Liver (tissue), 9 donors: Measurements from ENCODE around the gene PCAT7. TPM values are rescaled to one million over a fixed set of nuclear protein-coding genes. Genes with fewer than 3 reads are reported as not detected.

Source experiments
- DNase-seq: peaks from one replicate; pipeline ENCODE4 v3.0.0-alpha.2; 2017; ENCODE audit warnings: low spot score
- H3K27ac ChIP-seq, 2 donors: one replicate each; pipeline ENCODE4 v1.7.0; 2013; ENCODE audit warnings: inconsistent platforms in 2 of 2, low read length in 2 of 2, control low read depth in 1 of 2, low read depth in 1 of 2, mild to moderate bottlenecking in 1 of 2
- H3K27me3 ChIP-seq, 4 donors: one replicate each; pipeline versions ENCODE4 v1.6.1 to v1.7.0; 2013; ENCODE audit warnings: low read length in 3 of 4, inconsistent platforms in 1 of 4, mild to moderate bottlenecking in 1 of 4, moderate library complexity in 1 of 4; ENCODE audit not compliant: control insufficient read depth in 4 of 4, insufficient read depth in 4 of 4
- H3K36me3 ChIP-seq, 4 donors: one replicate each; pipeline versions ENCODE4 v1.6.1 to v1.7.0; 2013; ENCODE audit warnings: low read length in 3 of 4, mild to moderate bottlenecking in 3 of 4, low read depth in 1 of 4, moderate library complexity in 1 of 4; ENCODE audit not compliant: control insufficient read depth in 4 of 4, insufficient read depth in 3 of 4
- H3K4me1 ChIP-seq, 4 donors: one replicate each; pipeline versions ENCODE4 v1.6.1 to v1.7.0; 2013; ENCODE audit warnings: low read length in 3 of 4, mild to moderate bottlenecking in 3 of 4, moderate library complexity in 1 of 4; ENCODE audit not compliant: control insufficient read depth in 4 of 4, insufficient read depth in 4 of 4
- H3K4me3 ChIP-seq, 3 donors: one replicate each; pipeline versions ENCODE4 v1.6.1 to v1.7.0; 2013; ENCODE audit warnings: low read length in 3 of 3, control low read depth in 1 of 3, low read depth in 1 of 3, mild to moderate bottlenecking in 1 of 3
- H3K9ac ChIP-seq, 2 donors: one replicate each; pipeline ENCODE4 v1.7.0; 2013; ENCODE audit warnings: low read length in 2 of 2, mild to moderate bottlenecking in 2 of 2, moderate library complexity in 2 of 2, control low read depth in 1 of 2, low read depth in 1 of 2
- H3K9me3 ChIP-seq, 4 donors: one replicate each; pipeline versions ENCODE4 v1.6.1 to v1.7.0; 2013; ENCODE audit warnings: low read length in 3 of 4; ENCODE audit not compliant: control insufficient read depth in 4 of 4
- ATF3 ChIP-seq: IDR thresholded peaks from 2 replicates; pipeline ENCODE4 v1.6.1; 2016; ENCODE audit warnings: antibody characterized with exemption
- EGR1 ChIP-seq, 2 donors: IDR thresholded peaks; 2 replicates each; pipeline ENCODE4 v1.6.1; 2016 to 2018; ENCODE audit warnings: antibody characterized with exemption in 2 of 2, low read depth in 2 of 2
- FOXA1 ChIP-seq: IDR thresholded peaks from 2 replicates; pipeline ENCODE4 v1.6.1; 2016; ENCODE audit warnings: antibody characterized with exemption
- FOXA2 ChIP-seq: IDR thresholded peaks from 2 replicates; pipeline ENCODE4 v1.6.1; 2016; ENCODE audit warnings: antibody characterized with exemption
- GABPA ChIP-seq, 2 donors: IDR thresholded peaks in 1 of 2; conservative IDR thresholded peaks in 1 of 2; 2 replicates each; pipeline ENCODE4 v1.6.1; 2016; ENCODE audit warnings: antibody characterized with exemption in 2 of 2, mild to moderate bottlenecking in 1 of 2, moderate library complexity in 1 of 2
- HNF4A ChIP-seq, 2 donors: conservative IDR thresholded peaks; 2 replicates each; pipeline ENCODE4 v1.6.1; 2016; ENCODE audit warnings: antibody characterized with exemption in 2 of 2, mild to moderate bottlenecking in 2 of 2
- HNF4G ChIP-seq: IDR thresholded peaks from 2 replicates; pipeline ENCODE4 v1.6.1; 2016; ENCODE audit warnings: antibody characterized with exemption
- JUND ChIP-seq, 2 donors: IDR thresholded peaks; 2 replicates each; pipeline ENCODE4 v1.6.1; 2016; ENCODE audit warnings: antibody characterized with exemption in 2 of 2
- MAX ChIP-seq: IDR thresholded peaks from 2 replicates; pipeline ENCODE4 v1.6.1; 2016; ENCODE audit warnings: antibody characterized with exemption
- NR2F2 ChIP-seq: IDR thresholded peaks from 2 replicates; pipeline ENCODE4 v1.6.1; 2016; ENCODE audit warnings: antibody characterized with exemption
- RAD21 ChIP-seq, 2 donors: IDR thresholded peaks; 2 replicates each; pipeline ENCODE4 v1.6.1; 2016; ENCODE audit warnings: antibody characterized with exemption in 2 of 2, mild to moderate bottlenecking in 2 of 2
- RXRA ChIP-seq, 2 donors: IDR thresholded peaks; 2 replicates each; pipeline ENCODE4 v1.6.1; 2017 to 2018; ENCODE audit warnings: antibody characterized with exemption in 2 of 2, mild to moderate bottlenecking in 1 of 2
- SP1 ChIP-seq: IDR thresholded peaks from 2 replicates; pipeline ENCODE4 v1.6.1; 2018; ENCODE audit warnings: antibody characterized with exemption, mild to moderate bottlenecking
- TAF1 ChIP-seq: conservative IDR thresholded peaks from 2 replicates; pipeline ENCODE4 v1.6.1; 2016; ENCODE audit warnings: antibody characterized with exemption, mild to moderate bottlenecking
- YY1 ChIP-seq: IDR thresholded peaks from 2 replicates; pipeline ENCODE4 v1.6.1; 2016; ENCODE audit warnings: antibody characterized with exemption, mild to moderate bottlenecking
- WGBS: extraction: QIAGEN DNeasy Blood & Tissue Kit; methylation state at CpG from one replicate; pipeline ENCODE4 v1.1.7; 2013; 5-methylcytosine and 5-hydroxymethylcytosine counted together
- polyA plus RNA-seq, 2 donors: library from polyadenylated mRNA; stranded (reverse) in 1 of 2; unstranded in 1 of 2; fragments of 200-250 nt in 1 of 2; fragments of >200 nt in 1 of 2; fragmentation: Nextera tagmentation in 1 of 2; extraction: Ambion mirVana in 1 of 2; gene quantifications; one replicate each; pipeline versions ENCODE4 v1.2.1 to v1.2.3, GENCODE V29; 2013 to 2015
- total RNA-seq, 2 donors: library from RNA; depleted of rRNA; stranded (reverse); fragments of >200 nt; gene quantifications; one replicate each; pipeline ENCODE4 v1.2.3, GENCODE V29; 2014
- TF ChIP-seq, protein P1 (sequence below): IDR thresholded peaks from 2 replicates; pipeline ENCODE4 v1.6.1; 2016; ENCODE audit warnings: antibody characterized with exemption, mild to moderate bottlenecking
- TF ChIP-seq, protein P2 (sequence below): IDR thresholded peaks from 2 replicates; pipeline ENCODE4 v1.6.1; 2016; ENCODE audit warnings: antibody characterized with exemption
- TF ChIP-seq, protein P3 (sequence below): fragments of 150-350 bp; IDR thresholded peaks from 2 replicates; pipeline ENCODE4 v1.5.1; 2017; ENCODE audit warnings: improper control_type of control experiment, low read depth, low read length; ENCODE audit not compliant: missing input control
- donor health status: healthy.
- donor health status: healthy.
- donor health status: healthy.
- donor health status: healthy.
- donor health status: healthy.

The PCAT7 gene
- total and polyA plus RNA-seq, 4 donors, result 0.19 to 0.95 (median 0.69) TPM

DNA sequence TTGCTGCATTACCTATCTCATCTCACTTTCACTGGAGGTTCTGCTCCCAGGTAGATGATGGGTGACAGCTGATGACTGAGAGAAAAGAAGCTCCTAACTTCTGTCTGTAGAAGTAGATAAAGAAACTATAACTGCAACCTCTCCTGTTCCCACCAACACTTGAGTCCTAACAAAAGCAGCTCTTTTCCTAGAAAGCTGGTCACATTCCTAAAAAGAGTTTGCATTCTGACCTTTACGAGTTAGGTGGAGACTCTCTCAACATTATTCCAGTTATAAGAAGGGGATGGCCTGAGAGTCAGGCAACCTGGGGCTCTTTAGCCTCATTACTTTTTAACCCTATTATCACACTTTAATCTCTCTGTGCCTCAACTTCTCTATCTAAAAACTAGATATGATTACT, 8.9 kb upstream of the PCAT7 start (continued):
- TF ChIP-seq, protein P1, sequence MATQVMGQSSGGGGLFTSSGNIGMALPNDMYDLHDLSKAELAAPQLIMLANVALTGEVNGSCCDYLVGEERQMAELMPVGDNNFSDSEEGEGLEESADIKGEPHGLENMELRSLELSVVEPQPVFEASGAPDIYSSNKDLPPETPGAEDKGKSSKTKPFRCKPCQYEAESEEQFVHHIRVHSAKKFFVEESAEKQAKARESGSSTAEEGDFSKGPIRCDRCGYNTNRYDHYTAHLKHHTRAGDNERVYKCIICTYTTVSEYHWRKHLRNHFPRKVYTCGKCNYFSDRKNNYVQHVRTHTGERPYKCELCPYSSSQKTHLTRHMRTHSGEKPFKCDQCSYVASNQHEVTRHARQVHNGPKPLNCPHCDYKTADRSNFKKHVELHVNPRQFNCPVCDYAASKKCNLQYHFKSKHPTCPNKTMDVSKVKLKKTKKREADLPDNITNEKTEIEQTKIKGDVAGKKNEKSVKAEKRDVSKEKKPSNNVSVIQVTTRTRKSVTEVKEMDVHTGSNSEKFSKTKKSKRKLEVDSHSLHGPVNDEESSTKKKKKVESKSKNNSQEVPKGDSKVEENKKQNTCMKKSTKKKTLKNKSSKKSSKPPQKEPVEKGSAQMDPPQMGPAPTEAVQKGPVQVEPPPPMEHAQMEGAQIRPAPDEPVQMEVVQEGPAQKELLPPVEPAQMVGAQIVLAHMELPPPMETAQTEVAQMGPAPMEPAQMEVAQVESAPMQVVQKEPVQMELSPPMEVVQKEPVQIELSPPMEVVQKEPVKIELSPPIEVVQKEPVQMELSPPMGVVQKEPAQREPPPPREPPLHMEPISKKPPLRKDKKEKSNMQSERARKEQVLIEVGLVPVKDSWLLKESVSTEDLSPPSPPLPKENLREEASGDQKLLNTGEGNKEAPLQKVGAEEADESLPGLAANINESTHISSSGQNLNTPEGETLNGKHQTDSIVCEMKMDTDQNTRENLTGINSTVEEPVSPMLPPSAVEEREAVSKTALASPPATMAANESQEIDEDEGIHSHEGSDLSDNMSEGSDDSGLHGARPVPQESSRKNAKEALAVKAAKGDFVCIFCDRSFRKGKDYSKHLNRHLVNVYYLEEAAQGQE, result no peak
- TF ChIP-seq SP1 (no peak), JUND (IDR thresholded peaks at IDR 0.05) (no peak)

GRCh38 chr9:94553029-94553938, 1.6 kb upstream of the PCAT7 start:
- DNase-seq, result no peak
- Histone ChIP-seq H3K4me3 (peak overlapping the region; percentile 60 to 85 (median 78)), H3K27me3 (no peaks in the 10 kb centered on the region), H3K9me3 (no peaks in the 10 kb centered on the region), H3K4me1 (peaks cover 3 to 15% (median 10%) of the 10 kb centered on the region in 4 donors), H3K36me3 (peaks cover 0 to 4% (median 0%) of the 10 kb centered on the region in 4 donors), H3K9ac (peak overlapping the region; percentile 26 to 81), H3K27ac (peak overlapping the region; percentile 92 to 93)
- WGBS, result 53% methylated on average over 29 of the region's 29 CpGs
- TF ChIP-seq NR2F2 (no peak), RXRA (IDR thresholded peaks at IDR 0.05) (peak; percentile 66 to 75), FOXA2 (no peak), FOXA1 (peak; percentile 14), RAD21 (IDR thresholded peaks at IDR 0.05) (peak; percentile 70 to 81), SP1 (peak; percentile 88), EGR1 (IDR thresholded peaks at IDR 0.05; ENCODE audit: low read depth in 2 of 2) (peak; percentile 23 to 46), GABPA (IDR thresholded peaks at IDR 0.05 in 1 of 2, conservative IDR thresholded peaks at IDR 0.05 in 1 of 2) (peak in 1 of 2 donors; percentile 56), HNF4G (peak; percentile 78), ATF3 (no peak), MAX (peak; percentile 73), JUND (IDR thresholded peaks at IDR 0.05) (peak; percentile 49 to 56), YY1 (peak; percentile 76), TAF1 (no peak), HNF4A (conservative IDR thresholded peaks at IDR 0.05) (peak; percentile 89 to 92)
- TF ChIP-seq, protein P2, sequence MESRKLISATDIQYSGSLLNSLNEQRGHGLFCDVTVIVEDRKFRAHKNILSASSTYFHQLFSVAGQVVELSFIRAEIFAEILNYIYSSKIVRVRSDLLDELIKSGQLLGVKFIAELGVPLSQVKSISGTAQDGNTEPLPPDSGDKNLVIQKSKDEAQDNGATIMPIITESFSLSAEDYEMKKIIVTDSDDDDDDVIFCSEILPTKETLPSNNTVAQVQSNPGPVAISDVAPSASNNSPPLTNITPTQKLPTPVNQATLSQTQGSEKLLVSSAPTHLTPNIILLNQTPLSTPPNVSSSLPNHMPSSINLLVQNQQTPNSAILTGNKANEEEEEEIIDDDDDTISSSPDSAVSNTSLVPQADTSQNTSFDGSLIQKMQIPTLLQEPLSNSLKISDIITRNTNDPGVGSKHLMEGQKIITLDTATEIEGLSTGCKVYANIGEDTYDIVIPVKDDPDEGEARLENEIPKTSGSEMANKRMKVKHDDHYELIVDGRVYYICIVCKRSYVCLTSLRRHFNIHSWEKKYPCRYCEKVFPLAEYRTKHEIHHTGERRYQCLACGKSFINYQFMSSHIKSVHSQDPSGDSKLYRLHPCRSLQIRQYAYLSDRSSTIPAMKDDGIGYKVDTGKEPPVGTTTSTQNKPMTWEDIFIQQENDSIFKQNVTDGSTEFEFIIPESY, result no peak
- TF ChIP-seq, protein P1, result peak; percentile 82
- TF ChIP-seq, protein P3, sequence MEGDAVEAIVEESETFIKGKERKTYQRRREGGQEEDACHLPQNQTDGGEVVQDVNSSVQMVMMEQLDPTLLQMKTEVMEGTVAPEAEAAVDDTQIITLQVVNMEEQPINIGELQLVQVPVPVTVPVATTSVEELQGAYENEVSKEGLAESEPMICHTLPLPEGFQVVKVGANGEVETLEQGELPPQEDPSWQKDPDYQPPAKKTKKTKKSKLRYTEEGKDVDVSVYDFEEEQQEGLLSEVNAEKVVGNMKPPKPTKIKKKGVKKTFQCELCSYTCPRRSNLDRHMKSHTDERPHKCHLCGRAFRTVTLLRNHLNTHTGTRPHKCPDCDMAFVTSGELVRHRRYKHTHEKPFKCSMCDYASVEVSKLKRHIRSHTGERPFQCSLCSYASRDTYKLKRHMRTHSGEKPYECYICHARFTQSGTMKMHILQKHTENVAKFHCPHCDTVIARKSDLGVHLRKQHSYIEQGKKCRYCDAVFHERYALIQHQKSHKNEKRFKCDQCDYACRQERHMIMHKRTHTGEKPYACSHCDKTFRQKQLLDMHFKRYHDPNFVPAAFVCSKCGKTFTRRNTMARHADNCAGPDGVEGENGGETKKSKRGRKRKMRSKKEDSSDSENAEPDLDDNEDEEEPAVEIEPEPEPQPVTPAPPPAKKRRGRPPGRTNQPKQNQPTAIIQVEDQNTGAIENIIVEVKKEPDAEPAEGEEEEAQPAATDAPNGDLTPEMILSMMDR, result peak; percentile 30
